Germinal center (tissue), 1 donor: Measurements from ENCODE around the gene PTCHD4.

Source experiments
- DNase-seq: peaks from one replicate; pipeline ENCODE4 v3.0.0; 2012; ENCODE audit warnings: mixed read lengths, low spot score

The PTCHD4 gene

DNA sequence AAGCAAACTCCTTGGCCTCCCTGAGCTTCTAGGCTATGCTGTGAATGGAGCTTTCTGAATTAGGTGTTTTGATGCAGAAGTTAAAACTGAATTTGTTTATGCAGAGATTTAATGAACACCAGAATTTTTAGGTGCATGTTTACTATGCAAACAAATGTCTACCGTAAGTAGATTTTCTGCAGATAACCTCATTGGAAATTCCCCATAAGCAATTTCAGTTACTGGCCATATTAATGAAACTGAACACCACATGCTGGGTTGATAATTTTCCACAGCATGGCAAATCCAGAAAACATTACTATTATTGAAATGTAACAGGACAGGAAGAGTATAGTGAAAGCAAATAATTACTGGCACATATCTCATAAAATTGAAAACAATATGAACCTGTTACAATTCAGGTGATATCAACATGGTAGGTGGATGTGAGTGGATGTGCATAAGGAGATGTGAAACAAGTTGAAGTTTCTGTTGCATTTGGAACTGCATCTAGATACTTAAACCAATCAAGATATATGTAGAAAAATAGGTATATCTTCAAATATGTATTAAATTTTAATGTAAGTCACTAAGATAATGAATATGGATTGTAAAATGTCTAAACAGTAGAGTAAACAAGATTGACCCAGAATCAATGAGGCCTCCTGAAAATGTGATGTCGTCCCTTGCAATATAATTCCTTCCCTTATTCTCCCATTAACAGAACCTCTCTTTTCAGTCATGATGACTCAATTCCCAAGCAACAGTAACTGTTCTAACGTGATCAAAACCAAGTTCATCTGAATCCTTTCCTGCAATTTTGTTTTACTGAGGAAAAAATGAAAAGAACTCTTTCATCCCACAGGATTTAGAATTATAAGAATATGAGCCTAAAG, 11.0 kb downstream of the PTCHD4 start:
- no peak for DNase-seq

- no peak for DNase-seq
Observed at GRCh38 chr6:48098923-48099322, 12.1 kb downstream of the PTCHD4 start.

DNA sequence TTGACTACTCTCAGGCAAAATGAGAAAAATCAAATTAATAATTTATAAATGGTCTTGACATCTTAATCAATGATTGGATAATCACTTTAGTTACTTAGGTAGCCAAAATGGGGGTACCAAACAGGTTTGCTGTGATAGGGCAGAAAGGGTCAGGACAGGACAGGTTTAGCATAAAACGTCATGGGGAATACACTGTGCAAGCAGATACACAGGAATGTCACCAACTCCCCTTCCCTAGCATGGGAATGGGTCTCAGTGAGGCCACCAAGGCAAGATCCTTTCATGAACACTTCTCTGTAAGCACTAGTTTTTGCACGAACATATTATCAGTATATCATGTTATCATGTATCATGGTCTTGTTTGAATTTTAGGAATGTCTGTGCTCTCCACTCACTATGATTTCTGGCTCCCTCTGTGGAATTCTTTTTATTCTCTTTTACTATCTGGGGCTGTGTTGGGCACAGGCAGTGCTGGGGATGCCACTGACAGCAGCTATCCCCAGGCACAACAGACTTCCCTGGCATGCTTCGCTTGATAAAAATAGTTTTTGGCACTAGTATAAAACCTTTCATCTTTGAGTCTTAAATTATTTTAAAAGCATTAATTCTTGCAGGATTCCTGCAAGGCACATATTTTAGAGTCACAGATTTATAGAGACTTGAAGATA, 18.3 kb downstream of the PTCHD4 start:
- no peak for DNase-seq

DNA sequence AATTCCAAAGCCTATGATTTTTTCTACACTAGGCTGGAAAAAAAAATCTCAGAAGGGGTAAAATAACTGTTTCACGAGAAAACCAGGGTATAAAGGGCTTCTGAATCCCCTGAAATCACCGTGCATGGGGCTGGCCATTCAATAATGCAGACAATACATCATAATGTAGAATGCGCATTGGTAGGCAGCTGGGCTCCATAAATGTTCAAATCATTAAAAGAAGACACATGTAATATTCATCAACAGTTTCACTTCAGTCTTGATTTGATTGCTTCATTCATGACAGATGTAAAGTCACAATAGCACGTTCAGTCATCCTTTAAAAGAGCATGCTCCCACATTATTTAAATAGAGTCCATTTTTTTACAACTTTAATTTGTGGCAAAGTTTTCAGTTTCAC, 20.5 kb downstream of the PTCHD4 start:
- DNase-seq = no peak

DNA sequence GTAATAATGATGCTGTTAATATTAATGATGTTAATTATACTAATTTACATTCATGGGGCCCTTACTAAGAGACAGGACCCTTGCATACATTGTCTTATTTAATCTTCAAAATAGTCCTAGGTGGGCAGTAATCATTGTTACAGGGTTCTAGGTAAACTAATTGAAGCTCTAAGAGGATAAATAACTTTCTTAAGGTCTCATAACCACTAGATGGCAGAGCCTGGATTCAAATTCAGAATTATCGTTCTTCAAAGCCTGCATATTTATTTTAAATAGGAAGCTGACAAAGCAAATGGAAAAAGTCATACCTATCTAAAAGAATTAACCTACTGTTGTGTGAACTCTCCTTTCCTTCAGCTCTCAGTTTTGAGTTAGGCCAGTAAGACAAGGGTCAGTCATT, 23.5 kb downstream of the PTCHD4 start:
- DNase-seq = no peak

GRCh38 chr6:48086187-48086586, 24.8 kb downstream of the PTCHD4 start:
- no peak for DNase-seq

- DNase-seq = no peak
Observed at GRCh38 chr6:48085131-48085741, 25.8 kb downstream of the PTCHD4 start.

GRCh38 chr6:48084201-48084600, 26.8 kb downstream of the PTCHD4 start:
- no peak for DNase-seq

DNA sequence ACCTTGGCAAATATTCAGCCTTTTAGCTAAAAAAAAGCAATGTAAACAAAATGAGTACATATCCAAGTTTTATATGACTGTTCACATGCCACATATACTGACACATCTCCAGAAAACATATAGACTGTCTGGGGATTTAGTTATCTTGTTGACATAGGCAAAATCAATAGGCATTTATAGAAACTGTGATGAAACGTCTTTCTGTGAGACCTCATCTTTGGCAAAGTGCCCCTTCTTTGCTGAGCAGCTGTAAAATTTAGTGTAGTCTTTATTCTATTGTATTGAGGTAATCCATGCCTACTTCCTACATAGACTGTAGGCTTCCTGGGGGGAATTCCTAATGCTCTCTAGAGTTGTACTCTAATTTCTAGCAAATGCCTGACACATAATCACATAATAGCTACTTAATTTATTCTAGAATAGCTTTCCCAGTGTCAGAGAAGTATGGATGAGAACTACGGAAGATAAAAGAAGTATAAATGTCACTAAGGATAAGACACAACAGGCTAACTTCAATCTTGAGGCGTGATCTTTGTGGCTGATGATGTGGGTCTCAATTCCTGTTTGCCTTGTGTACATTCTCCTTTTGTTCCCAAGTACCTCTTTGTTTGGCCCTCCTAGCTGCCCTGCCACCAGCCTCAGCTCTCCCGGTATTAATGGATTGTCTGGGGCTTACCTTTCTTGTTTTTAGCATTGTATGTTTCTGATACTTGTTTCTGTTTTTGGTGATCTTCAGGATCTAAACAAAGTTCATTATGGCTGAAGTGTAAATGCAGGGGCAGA, 30.6 kb downstream of the PTCHD4 start:
- DNase-seq = no peak

- no peak for DNase-seq
Observed at GRCh38 chr6:48078120-48078519, 32.9 kb downstream of the PTCHD4 start.

GRCh38 chr6:48075181-48075580, 35.8 kb downstream of the PTCHD4 start:
- DNase-seq = no peak

DNA sequence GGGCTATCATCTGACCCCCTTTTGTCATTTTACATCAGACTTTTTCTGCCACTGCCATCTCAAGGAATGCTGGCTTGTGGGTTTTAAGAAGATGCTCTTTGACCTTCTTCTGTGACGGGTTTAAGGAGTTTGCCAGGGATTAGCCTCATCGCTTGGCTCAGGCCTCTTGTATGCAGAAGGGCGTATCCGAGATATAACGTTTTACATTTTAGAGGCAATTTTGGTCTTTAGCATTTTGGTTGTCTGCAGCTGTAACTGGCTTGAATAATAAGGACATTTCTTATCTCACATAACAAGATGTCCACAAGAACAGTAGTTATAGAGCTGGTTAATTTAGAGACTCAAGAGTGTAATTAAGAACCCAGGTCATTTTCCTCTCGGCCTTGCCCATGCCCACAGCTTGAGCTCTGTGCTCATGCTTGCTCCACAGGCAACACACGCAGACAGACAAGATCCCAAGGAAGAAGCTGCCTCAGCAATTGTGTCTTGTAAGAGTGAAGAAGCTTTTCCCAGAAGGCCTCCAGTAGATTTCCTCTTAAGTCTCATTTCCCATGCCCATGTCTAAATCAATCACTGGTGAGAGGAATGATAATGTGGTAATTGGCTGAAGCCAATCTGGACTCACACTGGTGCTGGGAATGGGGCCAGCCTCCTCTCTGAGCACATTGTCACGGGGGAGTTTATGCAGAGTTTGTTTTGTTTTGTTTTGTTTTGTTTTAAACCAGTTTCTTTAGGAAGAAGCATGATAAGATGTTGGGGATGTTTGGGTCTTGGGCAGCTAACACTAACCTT, 36.8 kb downstream of the PTCHD4 start:
- no peak for DNase-seq

DNA sequence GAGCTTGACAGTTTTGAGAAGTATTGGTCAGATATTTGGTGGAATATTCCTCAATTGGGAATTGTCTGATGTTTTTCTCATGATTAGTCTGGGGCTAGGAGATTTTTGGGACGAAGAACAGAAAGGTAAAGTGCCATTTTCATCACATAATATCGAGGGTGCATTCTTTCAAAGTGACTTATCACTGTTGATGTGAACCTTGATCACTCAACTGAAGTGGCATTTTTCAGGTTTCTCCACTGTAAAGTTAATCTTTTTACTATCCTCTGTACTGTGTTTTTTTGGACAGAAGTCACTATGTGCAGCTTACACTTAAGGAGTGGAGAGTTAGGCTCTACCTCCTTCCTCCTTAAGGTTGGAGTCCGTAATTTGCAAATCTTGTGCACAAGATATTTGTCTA, 39.2 kb downstream of the PTCHD4 start:
- no peak for DNase-seq

GRCh38 chr6:48069280-48069679, 41.7 kb downstream of the PTCHD4 start:
- DNase-seq = no peak

GRCh38 chr6:48068278-48069251, 42.4 kb downstream of the PTCHD4 start:
- no peak for DNase-seq

GRCh38 chr6:48067886-48068277, 43.1 kb downstream of the PTCHD4 start:
- DNase-seq = no peak

- no peak for DNase-seq
Observed at GRCh38 chr6:48067148-48067712, 43.8 kb downstream of the PTCHD4 start.

DNA sequence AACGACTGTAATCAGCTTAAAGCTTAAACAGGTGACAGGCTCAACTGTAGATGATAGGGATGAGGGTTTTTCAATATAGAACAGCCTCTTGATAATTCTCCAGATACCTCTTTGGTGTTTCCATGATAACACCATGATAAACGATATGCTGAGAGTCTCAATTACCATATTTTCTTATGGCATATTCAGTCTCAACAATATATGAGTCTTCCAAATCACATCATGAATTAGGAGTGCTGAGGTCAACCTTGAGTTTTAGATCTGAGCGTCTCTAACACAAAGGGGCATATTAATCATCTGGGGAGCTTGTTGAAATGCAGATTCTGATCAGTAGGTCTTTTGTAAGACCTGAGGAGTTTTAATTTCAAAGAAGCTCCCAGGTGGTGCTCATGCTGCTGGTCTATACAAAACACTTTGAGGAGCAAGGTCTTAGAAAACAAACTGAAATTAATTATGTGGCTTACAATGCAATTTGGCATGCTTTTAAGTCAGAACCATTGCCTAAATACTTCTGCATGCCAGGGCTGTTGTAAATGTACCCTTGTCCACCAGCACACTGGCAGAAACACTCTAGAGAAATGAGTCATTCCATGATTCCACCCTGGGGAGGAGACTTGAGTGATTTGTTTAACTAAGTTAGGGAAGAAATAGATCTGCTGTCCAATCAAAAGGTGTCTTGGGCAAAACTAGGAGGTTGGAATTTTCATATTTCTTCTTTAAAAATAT, 49.6 kb downstream of the PTCHD4 start:
- DNase-seq = no peak
